ENCODE measurements around the gene C1orf167. TPM values are rescaled to one million over a fixed set of nuclear protein-coding genes. Genes with fewer than 3 reads are reported as not detected.
A peak's percentile ranks its signal among the peaks of the same experiment; 100 is the strongest.

Gene C1orf167
- total RNA-seq, 1 donor from 2014 or later = not detected

DNA sequence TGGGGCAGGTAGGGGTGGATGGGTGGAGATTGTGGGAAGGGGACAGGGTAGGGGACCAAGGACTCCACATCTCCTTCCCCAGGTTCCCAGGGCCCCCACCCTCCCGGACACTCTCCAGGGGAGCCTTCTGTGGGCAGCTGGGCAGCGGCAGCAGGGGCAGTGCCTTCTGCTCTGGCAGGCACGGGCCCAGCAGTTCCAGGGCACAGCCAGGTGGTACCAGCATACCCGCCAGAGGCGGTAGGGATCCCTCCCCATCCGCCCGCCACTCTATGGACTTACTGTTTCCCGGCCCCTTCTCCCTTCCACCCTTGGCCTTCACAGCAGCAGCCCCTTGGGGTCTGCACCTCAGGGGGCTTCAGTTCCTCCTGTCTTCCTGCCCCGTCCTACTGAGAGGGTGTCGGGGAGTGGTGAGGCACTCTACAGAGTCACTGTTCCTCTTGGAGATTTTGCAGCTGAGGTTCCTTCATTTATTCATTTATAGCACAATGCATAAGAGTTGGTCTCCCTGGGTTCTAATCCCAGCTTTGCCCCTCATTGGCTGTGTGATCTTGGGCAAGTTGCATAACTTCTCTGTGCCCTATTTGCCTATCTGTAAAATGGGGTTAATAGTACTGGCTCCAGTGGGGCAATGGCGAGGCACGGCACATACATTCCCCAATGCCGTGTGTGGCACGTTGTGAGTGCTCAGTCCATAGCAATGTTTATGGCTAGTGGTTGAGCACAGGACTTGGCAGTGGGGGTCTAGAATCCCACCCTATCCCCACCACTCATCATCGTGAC is 17.0 kb downstream of the C1orf167 start:
- H3K36me3 ChIP-seq = no peaks in the 10 kb centered on the region
- H2AFZ ChIP-seq (replicated peaks) = no peak overlapping the region
- no peaks in the 10 kb centered on the region for H4K20me1 ChIP-seq (ENCODE audit: low read depth)
- no peaks in the 10 kb centered on the region for H3K9me3 ChIP-seq (ENCODE audit: low read depth)
- H3K4me3 ChIP-seq = no peak overlapping the region
- Mint-ChIP-seq H3K9me3 (no peaks in the 10 kb centered on the region), H3K36me3 (no peaks in the 10 kb centered on the region), H3K27me3 (ENCODE audit: insufficient read depth, low read depth) (peaks cover 4% of the 10 kb centered on the region), H3K4me3 (no peak overlapping the region), H3K27ac (no peak overlapping the region), H3K4me1 (peaks cover 4% of the 10 kb centered on the region)
- H3K4me1 ChIP-seq = no peaks in the 10 kb centered on the region
- no peaks in the 10 kb centered on the region for H3F3A ChIP-seq (ENCODE audit: low read depth)
- no peaks in the 10 kb centered on the region for H3K79me2 ChIP-seq (ENCODE audit: low read depth)
- TF ChIP-seq EZH2phosphoT487 (IDR thresholded peaks at IDR 0.05) = no peak
- TF ChIP-seq EZH2 (IDR thresholded peaks at IDR 0.05) = no peak
- TF ChIP-seq, protein P1, sequence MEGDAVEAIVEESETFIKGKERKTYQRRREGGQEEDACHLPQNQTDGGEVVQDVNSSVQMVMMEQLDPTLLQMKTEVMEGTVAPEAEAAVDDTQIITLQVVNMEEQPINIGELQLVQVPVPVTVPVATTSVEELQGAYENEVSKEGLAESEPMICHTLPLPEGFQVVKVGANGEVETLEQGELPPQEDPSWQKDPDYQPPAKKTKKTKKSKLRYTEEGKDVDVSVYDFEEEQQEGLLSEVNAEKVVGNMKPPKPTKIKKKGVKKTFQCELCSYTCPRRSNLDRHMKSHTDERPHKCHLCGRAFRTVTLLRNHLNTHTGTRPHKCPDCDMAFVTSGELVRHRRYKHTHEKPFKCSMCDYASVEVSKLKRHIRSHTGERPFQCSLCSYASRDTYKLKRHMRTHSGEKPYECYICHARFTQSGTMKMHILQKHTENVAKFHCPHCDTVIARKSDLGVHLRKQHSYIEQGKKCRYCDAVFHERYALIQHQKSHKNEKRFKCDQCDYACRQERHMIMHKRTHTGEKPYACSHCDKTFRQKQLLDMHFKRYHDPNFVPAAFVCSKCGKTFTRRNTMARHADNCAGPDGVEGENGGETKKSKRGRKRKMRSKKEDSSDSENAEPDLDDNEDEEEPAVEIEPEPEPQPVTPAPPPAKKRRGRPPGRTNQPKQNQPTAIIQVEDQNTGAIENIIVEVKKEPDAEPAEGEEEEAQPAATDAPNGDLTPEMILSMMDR (IDR thresholded peaks at IDR 0.05) = no peak
- H3K9ac ChIP-seq = no peak overlapping the region
- no peak overlapping the region for H3K4me2 ChIP-seq
- H3K27ac ChIP-seq = no peak overlapping the region
- DNase-seq (ENCODE audit: low spot score) = no peak
- H3K27me3 ChIP-seq = no peaks in the 10 kb centered on the region

DNA sequence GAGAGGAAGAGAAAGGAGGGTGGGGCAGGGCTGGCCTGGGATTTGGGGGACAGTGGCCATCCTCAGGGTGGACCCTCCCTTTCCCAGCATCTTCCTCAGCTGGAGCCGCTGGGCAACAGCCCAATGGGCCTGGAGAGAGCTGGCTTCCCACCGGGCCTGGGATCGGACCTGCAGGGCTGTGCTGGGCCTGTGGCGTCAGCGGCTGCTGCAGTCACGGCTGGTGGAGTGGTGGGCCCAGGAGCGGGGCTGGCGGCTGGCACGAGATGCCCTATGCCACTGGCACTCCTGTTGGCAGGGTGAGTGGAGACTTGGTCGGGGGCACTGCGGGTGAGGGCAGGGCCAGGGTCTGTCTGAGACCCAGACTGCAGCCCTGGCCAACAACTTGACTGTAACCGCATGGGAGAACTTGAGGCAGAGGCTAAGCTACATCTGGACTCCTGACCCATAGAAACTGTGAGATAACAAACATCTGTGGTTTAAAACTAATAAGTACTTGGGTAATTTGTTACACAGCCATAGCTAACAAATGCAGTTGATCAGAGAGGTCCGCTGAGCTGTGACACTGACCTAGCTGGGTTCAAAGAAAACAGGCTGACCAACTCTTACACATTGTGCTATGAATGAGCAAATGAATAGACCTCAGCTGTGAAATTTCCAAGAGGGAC is 17.9 kb downstream of the C1orf167 start:
- H3K79me2 ChIP-seq (ENCODE audit: low read depth) = no peaks in the 10 kb centered on the region
- H3K27ac ChIP-seq = no peak overlapping the region
- no peaks in the 10 kb centered on the region for H3K36me3 ChIP-seq
- no peaks in the 10 kb centered on the region for H4K20me1 ChIP-seq (ENCODE audit: low read depth)
- Mint-ChIP-seq H3K4me1 (peaks cover 4% of the 10 kb centered on the region), H3K36me3 (no peaks in the 10 kb centered on the region), H3K27ac (no peak overlapping the region), H3K4me3 (no peak overlapping the region), H3K9me3 (no peaks in the 10 kb centered on the region), H3K27me3 (ENCODE audit: insufficient read depth, low read depth) (peaks cover 4% of the 10 kb centered on the region)
- H3K4me2 ChIP-seq = no peak overlapping the region
- TF ChIP-seq EZH2 (IDR thresholded peaks at IDR 0.05) (no peak), EZH2phosphoT487 (IDR thresholded peaks at IDR 0.05) (no peak)
- TF ChIP-seq, protein P1 (IDR thresholded peaks at IDR 0.05) = no peak
- peaks cover 1% of the 10 kb centered on the region for H3K4me1 ChIP-seq
- no peaks in the 10 kb centered on the region for H3K9me3 ChIP-seq (ENCODE audit: low read depth)
- H3K27me3 ChIP-seq = no peaks in the 10 kb centered on the region
- DNase-seq (ENCODE audit: low spot score) = no peak
- no peak overlapping the region for H3K4me3 ChIP-seq
- H2AFZ ChIP-seq (replicated peaks) = no peak overlapping the region
- H3K9ac ChIP-seq = no peak overlapping the region
- peaks cover 1% of the 10 kb centered on the region for H3F3A ChIP-seq (ENCODE audit: low read depth)

DNA sequence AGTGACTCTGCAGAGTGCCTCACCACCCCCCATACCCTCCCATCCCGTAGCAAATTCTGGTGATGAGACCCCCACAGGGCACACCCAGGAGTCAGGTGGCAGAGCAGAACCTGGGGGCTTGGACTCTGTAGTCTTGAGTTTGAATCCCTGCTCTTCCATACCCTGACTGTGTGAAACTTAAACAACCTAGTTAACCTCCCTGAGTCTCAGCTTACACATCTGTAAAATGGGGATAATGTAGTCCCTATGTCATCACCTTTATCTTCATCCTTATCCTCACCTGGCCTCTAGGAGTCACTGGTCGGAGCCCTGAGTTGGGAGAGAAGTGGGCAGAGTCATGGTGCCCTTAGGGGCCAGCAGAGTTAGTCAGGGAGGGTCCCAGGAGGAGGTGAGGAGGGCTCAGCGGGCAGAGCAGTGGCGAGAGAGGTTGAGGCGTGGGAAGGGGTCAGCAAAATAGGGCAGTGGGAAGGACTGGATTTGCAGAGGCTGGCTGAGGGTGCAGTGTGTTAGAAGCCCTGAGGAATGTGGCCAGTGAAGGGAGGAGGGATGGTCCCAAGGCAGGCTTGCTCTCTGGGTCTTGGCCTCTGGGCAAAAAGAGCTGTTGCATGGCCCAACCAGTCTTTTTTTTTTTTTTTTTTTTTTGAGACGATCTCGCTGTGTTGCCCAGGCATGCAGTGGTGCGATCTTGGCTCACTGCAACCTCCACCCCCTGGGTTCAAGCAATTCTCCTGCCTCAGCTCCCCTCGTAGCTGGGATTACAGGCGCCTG is 18.6 kb downstream of the C1orf167 start:
- H3K4me3 Mint-ChIP-seq = no peak overlapping the region
- H2AFZ ChIP-seq (replicated peaks) = no peak overlapping the region
- no peaks in the 10 kb centered on the region for H3K36me3 ChIP-seq
- H3K79me2 ChIP-seq (ENCODE audit: low read depth) = no peaks in the 10 kb centered on the region
- H3K27me3 ChIP-seq = no peaks in the 10 kb centered on the region
- TF ChIP-seq, protein P1 (IDR thresholded peaks at IDR 0.05) = no peak
- TF ChIP-seq EZH2phosphoT487 (IDR thresholded peaks at IDR 0.05) (no peak), EZH2 (IDR thresholded peaks at IDR 0.05) (no peak)
- no peaks in the 10 kb centered on the region for H3K9me3 Mint-ChIP-seq
- H3K27me3 Mint-ChIP-seq (ENCODE audit: insufficient read depth, low read depth) = peaks cover 4% of the 10 kb centered on the region
- no peaks in the 10 kb centered on the region for H3K9me3 ChIP-seq (ENCODE audit: low read depth)
- H3K27ac Mint-ChIP-seq = no peak overlapping the region
- H3K27ac ChIP-seq = no peak overlapping the region
- peaks cover 3% of the 10 kb centered on the region for H3K4me1 ChIP-seq
- peaks cover 7% of the 10 kb centered on the region for H3K4me1 Mint-ChIP-seq
- H4K20me1 ChIP-seq (ENCODE audit: low read depth) = no peaks in the 10 kb centered on the region
- no peak overlapping the region for H3K9ac ChIP-seq
- H3K4me2 ChIP-seq = no peak overlapping the region
- H3K4me3 ChIP-seq = no peak overlapping the region
- peak; percentile 13 for DNase-seq (ENCODE audit: low spot score)
- H3K36me3 Mint-ChIP-seq = no peaks in the 10 kb centered on the region
- H3F3A ChIP-seq (ENCODE audit: low read depth) = peaks cover 3% of the 10 kb centered on the region
